NCI-H1694 (cell line): ENCODE results near the gene NPNT.
"Not testable (repeated sequence)": the region's sequence is repeated elsewhere in the genome, so short reads cannot be mapped to it uniquely, and the experiment has no call there.

ENCODE experiments used
- DNase-seq: peaks from one replicate; lab custom pipeline; 2025; lab: John Stamatoyannopoulos, UW

NPNT gene

GRCh38 chr4:105894660-105895582 is at the start of gene NPNT:
TSS of gene NPNT (plus strand) at chr4:105895471. CDS start at chr4:105895653, 182 bp downstream.
- peak; percentile 2 for DNase-seq

GRCh38 chr4:105845559-105845958 is 49.7 kb upstream of the NPNT start:
- DNase-seq, result no peak

- DNase-seq, result not testable (repeated sequence)
Observed at GRCh38 chr4:105848359-105848758, 46.9 kb upstream of the NPNT start.

- DNase-seq, result no peak
Observed at GRCh38 chr4:105851196-105851595, 44.1 kb upstream of the NPNT start.

GRCh38 chr4:105852230-105852629 is 43.0 kb upstream of the NPNT start:
- not testable (repeated sequence) for DNase-seq

GRCh38 chr4:105858466-105859040 is 36.7 kb upstream of the NPNT start:
- no peak for DNase-seq

- DNase-seq, result no peak
Observed at GRCh38 chr4:105859233-105859632, 36.0 kb upstream of the NPNT start.

- no peak for DNase-seq
Observed at GRCh38 chr4:105870963-105871362, 24.3 kb upstream of the NPNT start.

- no peak for DNase-seq
Observed at GRCh38 chr4:105871997-105872396, 23.3 kb upstream of the NPNT start.

GRCh38 chr4:105875233-105875632 is 20.0 kb upstream of the NPNT start:
- DNase-seq, result no peak

- DNase-seq, result no peak
Observed at GRCh38 chr4:105878668-105879067, 16.6 kb upstream of the NPNT start.

GRCh38 chr4:105887508-105887907 is 7.8 kb upstream of the NPNT start:
- DNase-seq, result no peak

GRCh38 chr4:105895583-105896460 is 551 bp downstream of the NPNT start:
- DNase-seq, result peak; percentile 6

- no peak for DNase-seq
Observed at GRCh38 chr4:105896461-105896942, 1.2 kb downstream of the NPNT start.

- no peak for DNase-seq
Observed at GRCh38 chr4:105896984-105897775, 1.9 kb downstream of the NPNT start.

GRCh38 chr4:105900541-105900940 is 5.3 kb downstream of the NPNT start:
- DNase-seq, result no peak

GRCh38 chr4:105902550-105903262 is 7.4 kb downstream of the NPNT start:
- no peak for DNase-seq

GRCh38 chr4:105909787-105910281 is 14.6 kb downstream of the NPNT start:
- no peak for DNase-seq

- DNase-seq, result no peak
Observed at GRCh38 chr4:105911426-105911825, 16.2 kb downstream of the NPNT start.

- DNase-seq, result no peak
Observed at GRCh38 chr4:105912633-105913032, 17.4 kb downstream of the NPNT start.
